GM20000 (cell line): ENCODE results near the gene SH2D1B.

ENCODE experiments used
- DNase-seq: peaks from one replicate; pipeline ENCODE4 v3.0.0; 2012; ENCODE audit warnings: low spot score
- CTCF ChIP-seq: IDR thresholded peaks from 2 replicates; pipeline ENCODE4 v1.5.1; 2012; ENCODE audit warnings: mild to moderate bottlenecking, control low read depth; ENCODE audit errors: extremely low read depth, missing control alignments

SH2D1B gene

GRCh38 chr1:162380061-162380846 is 31.7 kb downstream of the SH2D1B start:
- DNase-seq = no peak
- TF ChIP-seq CTCF = no peak

- no peak for DNase-seq
- TF ChIP-seq CTCF = no peak
Measured at GRCh38 chr1:162376691-162377090, 35.2 kb downstream of the SH2D1B start, which contains the start of gene SPATA46. SPATA46 (minus strand) TSS chr1:162376854; CDS start chr1:162376790, 64 bp downstream.

GRCh38 chr1:162375463-162375862 is 36.5 kb downstream of the SH2D1B start:
- no peak for TF ChIP-seq CTCF
- DNase-seq = no peak

GRCh38 chr1:162374406-162374805 is 37.5 kb downstream of the SH2D1B start:
- no peak for DNase-seq
- TF ChIP-seq CTCF = no peak

- no peak for DNase-seq
Measured at GRCh38 chr1:162373541-162374260, 38.2 kb downstream of the SH2D1B start.

GRCh38 chr1:162373072-162373427 is 38.9 kb downstream of the SH2D1B start:
- no peak for TF ChIP-seq CTCF
- DNase-seq = no peak

More at GRCh38 chr1:162373541-162374260, 38.2 kb downstream of the SH2D1B start:
- no peak for TF ChIP-seq CTCF
